ENCODE data around the gene RBBP8NL.

- TF ChIP-seq, protein P1, sequence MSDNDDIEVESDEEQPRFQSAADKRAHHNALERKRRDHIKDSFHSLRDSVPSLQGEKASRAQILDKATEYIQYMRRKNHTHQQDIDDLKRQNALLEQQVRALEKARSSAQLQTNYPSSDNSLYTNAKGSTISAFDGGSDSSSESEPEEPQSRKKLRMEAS (IDR thresholded peaks at IDR 0.05) = no peak
- no peak for TF ChIP-seq RAD21 (IDR thresholded peaks at IDR 0.05; ENCODE audit: low read depth)
These were observed 46.6 kb upstream of the RBBP8NL start for GRCh38 chr20:62473717-62474603.

Data from Ishikawa (cell line).